Retina (tissue), 1 donor: ENCODE measurements around the gene NAV2.

Experiments used
- DNase-seq: peaks from one replicate; pipeline ENCODE4 v3.0.0-alpha.2; 2016

Gene NAV2

DNA sequence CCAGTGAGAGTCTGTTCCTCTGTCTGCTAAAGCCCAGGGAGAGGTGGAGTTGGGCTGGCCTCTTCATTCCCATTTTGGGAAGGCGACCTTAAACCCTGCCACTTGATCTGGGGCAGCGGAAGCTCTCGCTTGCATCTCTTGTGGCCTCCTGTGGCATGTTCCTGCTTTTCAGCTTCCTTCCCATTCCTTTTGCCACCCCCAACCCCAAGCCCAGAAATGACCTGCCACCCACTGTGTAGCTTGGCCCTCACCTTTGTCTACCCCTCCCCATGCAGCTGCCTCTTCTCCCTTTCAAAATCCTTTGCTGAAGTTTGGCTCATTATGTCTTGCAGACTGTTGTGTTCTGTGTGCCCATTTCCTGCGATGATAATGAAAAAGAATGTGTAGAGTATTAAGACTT, 337.4 kb downstream of the NAV2 start:
- DNase-seq: no peak

DNA sequence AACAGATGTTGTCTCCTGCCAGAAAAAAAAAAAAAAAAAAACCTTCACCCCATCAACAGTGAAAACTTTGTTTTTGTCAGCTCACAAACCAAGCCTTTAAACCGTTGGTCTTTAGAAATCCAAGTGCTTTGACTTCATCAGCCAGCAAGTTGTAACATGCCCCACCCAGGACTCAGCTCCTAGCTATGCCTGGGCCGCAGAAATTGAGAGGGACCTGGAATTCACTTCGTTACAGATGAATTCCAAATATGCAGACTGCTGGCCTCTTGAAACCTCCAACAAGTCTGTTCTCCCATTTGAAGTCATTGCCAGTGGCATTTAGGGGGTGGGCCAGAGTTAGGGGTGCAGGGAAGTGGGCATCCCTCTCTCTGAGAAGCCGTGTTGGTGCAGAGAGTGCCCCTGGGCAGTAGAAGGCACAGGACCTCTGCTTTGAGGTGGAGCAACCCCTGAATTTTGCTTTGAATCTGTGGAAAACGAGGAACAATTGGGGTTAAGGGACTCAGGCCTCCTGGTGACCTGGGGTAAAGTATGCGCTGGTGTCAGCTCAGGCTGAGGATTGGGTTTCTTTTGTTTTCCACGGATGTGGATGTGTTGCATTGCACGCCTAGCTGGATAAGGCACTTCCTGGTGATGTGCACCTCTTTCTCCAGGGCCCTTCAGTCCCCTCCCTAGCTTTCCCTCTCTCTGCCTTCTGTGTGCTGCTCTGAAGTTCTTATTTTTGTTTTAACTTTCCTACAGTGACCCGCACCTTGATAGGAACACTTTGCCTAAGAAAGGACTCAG, 338.1 kb downstream of the NAV2 start:
- DNase-seq: no peak

GRCh38 chr11:20051469-20052399, 339.1 kb downstream of the NAV2 start:
- no peak for DNase-seq

GRCh38 chr11:20053572-20053971, 340.9 kb downstream of the NAV2 start:
- no peak for DNase-seq

DNA sequence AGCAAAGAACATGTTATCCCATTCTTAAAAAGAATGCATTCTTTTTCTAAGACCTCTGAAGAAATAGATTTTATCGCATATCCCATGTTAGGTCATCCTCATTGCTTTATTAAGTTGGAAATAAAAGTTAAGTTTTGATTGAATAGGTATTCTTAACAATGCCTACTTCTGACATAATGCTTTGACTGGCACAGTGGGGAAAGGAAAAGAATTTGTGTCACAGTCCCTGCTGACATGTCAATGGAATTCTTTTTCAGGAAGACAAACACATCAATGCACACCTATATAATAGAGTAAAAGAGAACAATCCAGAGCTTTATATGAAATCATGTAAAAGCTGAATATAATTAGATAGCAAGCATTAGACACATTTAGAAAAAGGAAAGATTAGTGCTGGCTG, 341.9 kb downstream of the NAV2 start:
- DNase-seq: no peak

DNA sequence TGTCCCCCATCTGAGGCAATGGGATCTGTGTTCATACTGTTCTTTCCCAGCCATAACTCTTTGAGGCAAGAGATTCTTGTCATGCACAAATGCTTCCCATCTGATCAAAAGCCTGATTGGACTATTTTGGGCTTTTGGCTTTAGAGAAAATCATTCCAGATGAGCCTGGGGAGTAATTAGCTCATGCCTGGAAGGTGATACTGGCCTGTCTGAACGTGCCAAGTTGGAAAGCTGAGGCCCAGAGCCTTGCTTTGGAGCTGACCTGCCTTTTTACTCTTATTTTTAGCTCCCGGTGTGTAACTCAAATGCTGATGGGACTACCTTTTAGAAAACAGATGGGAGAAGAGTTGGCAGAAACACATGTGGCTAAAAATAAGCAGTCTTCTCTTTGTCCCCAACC, 342.7 kb downstream of the NAV2 start:
- no peak for DNase-seq

GRCh38 chr11:20056109-20056949, 343.7 kb downstream of the NAV2 start:
- DNase-seq: no peak

GRCh38 chr11:20056950-20057943, 344.6 kb downstream of the NAV2 start:
- no peak for DNase-seq

DNA sequence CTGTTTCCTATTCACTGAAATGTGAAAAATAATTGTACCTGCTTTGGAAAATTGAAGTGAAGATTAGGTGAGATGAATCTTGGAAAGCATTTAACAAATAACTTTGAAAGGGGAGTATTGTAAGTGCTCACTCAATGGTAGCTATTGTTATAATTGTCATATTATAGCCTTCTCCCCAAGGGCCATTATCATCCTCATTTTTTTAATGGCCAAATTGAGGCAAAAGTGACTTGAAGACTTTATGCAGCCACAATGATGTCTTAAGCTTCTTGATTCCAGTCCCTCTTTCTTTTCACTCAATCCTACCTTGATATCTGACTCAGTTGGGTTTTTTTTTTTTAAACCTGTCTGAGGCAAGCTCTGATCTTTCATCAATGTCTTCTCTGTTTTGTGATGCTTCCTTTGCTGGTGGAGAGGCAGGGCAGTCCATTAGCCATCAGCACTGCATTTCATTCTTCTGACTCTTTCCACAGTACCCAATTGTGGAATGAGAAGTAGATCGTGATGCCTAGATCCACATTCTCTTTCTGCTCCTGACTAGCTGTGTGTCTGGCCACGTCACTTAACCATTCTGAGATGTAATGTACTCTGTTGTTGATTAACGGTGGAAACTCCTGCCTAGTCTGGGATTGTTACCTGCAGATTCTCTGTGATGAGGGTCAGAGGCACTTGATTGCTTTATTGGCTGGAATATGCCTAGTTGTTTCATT, 346.3 kb downstream of the NAV2 start:
- DNase-seq: no peak

GRCh38 chr11:20059587-20060021, 347.0 kb downstream of the NAV2 start:
- DNase-seq: no peak

DNA sequence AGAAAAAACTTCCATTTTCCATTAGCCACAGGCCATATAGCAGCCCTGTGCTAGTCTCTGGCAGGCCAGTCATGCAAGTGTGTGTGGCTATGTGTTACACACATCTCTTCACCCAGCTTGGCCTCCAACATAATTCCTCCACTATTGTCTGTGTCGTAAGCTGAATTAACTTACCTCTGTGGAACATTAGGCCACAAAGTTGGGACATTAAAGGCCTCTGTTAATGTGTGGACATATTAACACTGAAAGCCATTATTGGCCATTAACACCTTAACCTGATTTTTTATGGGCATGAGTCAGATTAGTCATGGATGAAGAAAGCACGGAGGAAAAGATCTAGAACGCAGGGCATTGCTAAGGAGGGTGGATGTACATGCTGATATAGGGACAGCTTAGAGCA, 347.5 kb downstream of the NAV2 start:
- no peak for DNase-seq

- no peak for DNase-seq
These were observed 348.1 kb downstream of the NAV2 start for GRCh38 chr11:20060647-20061205.

DNA sequence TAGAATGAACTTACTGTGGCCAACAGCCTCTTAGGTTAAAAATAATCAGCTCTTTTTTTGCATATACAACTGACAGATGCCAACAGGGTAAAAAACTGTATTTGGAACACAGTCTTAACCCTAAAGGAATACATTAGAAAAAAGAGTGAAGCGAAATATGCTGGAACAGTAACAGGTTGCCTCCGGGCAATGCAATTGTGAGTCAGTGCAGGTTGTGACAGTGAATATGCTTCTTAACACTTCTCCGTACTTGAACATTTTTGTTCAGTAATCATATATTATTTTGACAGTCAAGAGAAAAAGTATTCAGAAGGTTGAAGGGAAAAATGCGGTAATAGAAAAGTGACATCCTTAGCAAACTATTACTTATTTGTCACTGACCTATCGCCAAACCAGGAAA, 349.1 kb downstream of the NAV2 start:
- DNase-seq: no peak

DNA sequence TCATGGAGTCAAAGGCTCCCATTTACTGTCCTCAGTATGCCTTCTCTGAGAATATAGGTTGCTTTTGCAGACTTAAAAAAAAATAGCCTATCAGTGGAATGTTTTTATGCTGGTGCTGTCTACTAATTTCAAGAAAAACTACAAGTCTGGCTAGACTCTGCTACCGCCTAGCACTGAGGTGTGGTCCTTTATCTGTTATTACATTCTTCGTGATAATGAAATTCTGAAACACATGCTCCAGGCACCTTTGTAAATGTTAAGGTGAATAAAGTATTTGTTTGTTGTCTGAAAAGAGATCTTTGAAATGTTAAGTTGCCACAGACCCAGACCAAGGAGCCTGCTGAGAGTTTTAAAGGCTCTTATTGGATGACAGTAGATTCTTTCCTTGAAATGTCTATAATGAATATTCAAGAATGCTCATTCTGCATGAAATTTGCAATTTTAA, 352.3 kb downstream of the NAV2 start:
- no peak for DNase-seq

GRCh38 chr11:20065406-20065805, 352.8 kb downstream of the NAV2 start:
- no peak for DNase-seq

DNA sequence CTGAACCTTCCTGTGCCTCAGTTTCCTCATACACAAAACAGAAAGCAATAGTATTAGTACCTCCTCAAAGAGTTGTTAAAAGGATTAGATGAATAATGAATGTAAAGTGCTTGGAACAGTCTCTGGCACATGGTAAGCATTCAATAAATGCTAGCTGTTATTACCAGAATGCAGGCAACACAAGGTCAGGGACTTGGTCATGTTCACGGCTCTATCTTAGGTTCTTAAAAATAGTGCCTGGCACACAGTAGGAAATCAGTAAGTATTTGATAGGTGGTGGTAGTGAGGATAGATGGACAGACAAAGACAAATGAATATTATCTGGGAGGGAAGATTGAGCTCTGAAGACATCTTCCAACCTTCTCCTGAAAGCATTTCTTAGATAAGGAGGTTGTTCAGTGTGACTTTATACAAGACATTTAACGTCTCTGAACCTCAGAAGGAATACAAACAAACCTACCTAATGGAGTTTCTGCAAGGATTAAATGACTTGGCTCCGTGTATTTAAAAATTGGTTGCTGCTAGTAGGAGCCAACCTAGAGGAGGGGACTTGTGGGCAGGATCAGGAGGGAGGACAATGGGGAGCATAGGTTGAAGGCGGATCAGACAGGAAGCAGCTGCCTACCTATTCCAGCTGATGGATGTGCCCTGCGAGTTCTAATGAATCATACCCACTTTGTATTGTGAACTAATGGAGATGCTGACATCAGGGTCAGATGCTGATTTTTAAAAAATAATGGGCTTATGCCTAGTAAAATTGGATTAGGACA, 353.6 kb downstream of the NAV2 start:
- no peak for DNase-seq

DNA sequence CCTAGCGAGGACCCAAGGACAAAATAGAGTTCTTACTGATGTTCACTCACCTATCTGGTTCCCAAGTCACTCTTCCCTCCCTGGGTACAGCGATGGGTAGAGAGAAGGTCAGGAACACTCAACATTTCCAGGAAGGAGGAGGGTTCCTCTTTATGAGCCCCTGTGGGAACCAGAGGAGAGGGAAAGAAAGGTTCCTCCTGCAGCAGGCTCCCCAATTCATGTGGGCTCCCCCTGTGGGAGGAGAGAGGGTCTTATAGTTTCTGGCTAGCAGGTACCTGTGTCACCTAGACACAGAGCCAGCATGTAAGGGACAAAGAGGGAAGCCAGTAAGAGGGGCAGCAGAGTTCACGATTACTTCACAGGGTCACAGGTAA, 354.1 kb downstream of the NAV2 start:
- no peak for DNase-seq

GRCh38 chr11:20067665-20068064, 355.0 kb downstream of the NAV2 start:
- no peak for DNase-seq

- no peak for DNase-seq
These were observed 356.1 kb downstream of the NAV2 start for GRCh38 chr11:20068691-20069090.

GRCh38 chr11:20070459-20070858, 357.8 kb downstream of the NAV2 start:
- DNase-seq: no peak
